H1 (cell line): Measurements from ENCODE around the gene ATP9B. TPM values are rescaled to one million over a fixed set of nuclear protein-coding genes. Genes with fewer than 3 reads are reported as not detected.

Experiments used
- CTCF ChIA-PET: fragments of 300-600 bp; sonication (Branson Sonifier 250); formaldehyde crosslinking; loops from one replicate; lab custom pipeline; 2021; ENCODE audit not compliant: partially characterized antibody; lab: Charles Lee
- POLR2A ChIA-PET: fragments of 300-600 bp; sonication (Branson Sonifier 250); formaldehyde crosslinking; loops from one replicate; lab custom pipeline; 2021; ENCODE audit warnings: inconsistent platforms; ENCODE audit not compliant: partially characterized antibody; lab: Charles Lee
- DNase-seq, 2 experiments: peaks; one replicate each; pipeline versions ENCODE4 v3.0.0 to v3.0.0-alpha.2; 2010 to 2022; ENCODE audit warnings: low spot score in 2 of 2, low read depth in 1 of 2, mixed read lengths in 1 of 2
- FAIRE-seq: peaks from 2 replicates; lab custom pipeline; 2011; peaks lifted over from hg19 to GRCh38; lab: Jason Lieb, UNC
- H2AFZ ChIP-seq: 2 replicates; pipeline ENCODE4 v1.8.1; 2012; ENCODE audit warnings: low read length, inconsistent platforms
- H2AK5ac ChIP-seq: 2 replicates; pipeline ENCODE4 v1.6.1; 2013; ENCODE audit warnings: low read depth, low read length
- H2BK120ac ChIP-seq: replicated peaks from 2 replicates; pipeline ENCODE3; 2013; ENCODE audit warnings: low read depth, low read length, inconsistent platforms
- H2BK12ac ChIP-seq: 2 replicates; pipeline ENCODE4 v1.6.1; 2013; ENCODE audit warnings: low read depth, low read length
- H2BK15ac ChIP-seq: 2 replicates; pipeline ENCODE4 v1.6.1; 2013; ENCODE audit warnings: low read length
- H2BK20ac ChIP-seq: 2 replicates; pipeline ENCODE4 v1.6.1; 2013; ENCODE audit warnings: low read length
- H2BK5ac ChIP-seq: 2 replicates; pipeline ENCODE4 v1.6.1; 2013; ENCODE audit warnings: low read depth, low read length
- H3K14ac ChIP-seq: 2 replicates; pipeline ENCODE4 v1.6.1; 2013; ENCODE audit warnings: inconsistent platforms; ENCODE audit not compliant: insufficient read length
- H3K18ac ChIP-seq: 2 replicates; pipeline ENCODE4 v1.6.1; 2013; ENCODE audit warnings: low read length; ENCODE audit errors: extremely low read depth
- H3K23ac ChIP-seq: 2 replicates; pipeline ENCODE4 v1.6.1; 2013; ENCODE audit warnings: inconsistent platforms; ENCODE audit not compliant: insufficient read length
- H3K23me2 ChIP-seq: 2 replicates; pipeline ENCODE4 v1.6.1; 2013; ENCODE audit warnings: low read depth, low read length
- H3K27ac ChIP-seq: 2 replicates; pipeline ENCODE4 v1.6.1; 2011; ENCODE audit warnings: low read depth, low read length, inconsistent platforms
- H3K27me3 ChIP-seq, 4 experiments: replicated peaks in 1 of 4; 1 replicate in 1 of 4; 2 replicates in 3 of 4; pipeline versions ENCODE4 v1.6.1 to v1.8.1; 2011 to 2013; ENCODE audit warnings: low read length in 3 of 4, mild to moderate bottlenecking in 3 of 4, inconsistent platforms in 2 of 4, mixed read lengths in 2 of 4, moderate library complexity in 1 of 4; ENCODE audit not compliant: control insufficient read depth in 3 of 4, insufficient read depth in 3 of 4; ENCODE audit errors: extremely low read depth in 1 of 4
- H3K36me3 ChIP-seq, 4 experiments: 2 replicates each; pipeline versions ENCODE4 v1.6.1 to v1.8.1; 2011 to 2013; ENCODE audit warnings: mild to moderate bottlenecking in 4 of 4, low read length in 3 of 4, moderate library complexity in 2 of 4, control low read depth in 1 of 4, inconsistent platforms in 1 of 4; ENCODE audit not compliant: insufficient read depth in 4 of 4, control insufficient read depth in 2 of 4
- H3K4ac ChIP-seq: replicated peaks from 2 replicates; pipeline ENCODE3; 2013; ENCODE audit warnings: low read length, low read depth, mixed read lengths, inconsistent platforms; ENCODE audit not compliant: insufficient read length
- H3K4me1 ChIP-seq, 4 experiments: replicated peaks in 1 of 4; 1 replicate in 1 of 4; 2 replicates in 3 of 4; pipeline versions ENCODE4 v1.6.1 to v1.8.1; 2011 to 2013; ENCODE audit warnings: low read length in 3 of 4, inconsistent platforms in 2 of 4, mixed read lengths in 1 of 4; ENCODE audit not compliant: insufficient read depth in 4 of 4, control insufficient read depth in 3 of 4
- H3K4me2 ChIP-seq, 2 experiments: 2 replicates each; pipeline versions ENCODE4 v1.6.1 to v1.8.1; 2011 to 2013; ENCODE audit warnings: low read depth in 2 of 2, low read length in 2 of 2, control low read depth in 1 of 2, inconsistent platforms in 1 of 2, mild to moderate bottlenecking in 1 of 2; ENCODE audit not compliant: insufficient read depth in 1 of 2
- H3K4me3 ChIP-seq, 4 experiments: fragments of 200-600, 300-600 bp in 1 of 4; sonication (generic), shearing (Covaris generic), sonication (Bioruptor Twin) in 1 of 4; 2 replicates each; pipeline versions ENCODE4 v1.5.1 to v1.8.1; 2011 to 2016; ENCODE audit warnings: low read length in 4 of 4, low read depth in 3 of 4, control low read depth in 2 of 4, inconsistent platforms in 2 of 4, mild to moderate bottlenecking in 2 of 4, mixed read lengths in 1 of 4, moderate library complexity in 1 of 4; ENCODE audit not compliant: insufficient read depth in 2 of 4; ENCODE audit errors: extremely low read depth in 1 of 4
- H3K56ac ChIP-seq: replicated peaks from 2 replicates; pipeline ENCODE3; 2013; ENCODE audit warnings: low read depth, mild to moderate bottlenecking, mixed read lengths, low read length, inconsistent platforms; ENCODE audit not compliant: insufficient read length
- H3K79me1 ChIP-seq: 2 replicates; pipeline ENCODE4 v1.6.1; 2013; ENCODE audit warnings: low read depth, low read length, control low read depth
- H3K79me2 ChIP-seq, 2 experiments: 2 replicates each; pipeline versions ENCODE4 v1.6.1 to v1.8.1; 2012 to 2013; ENCODE audit warnings: low read length in 2 of 2, mild to moderate bottlenecking in 2 of 2, inconsistent platforms in 1 of 2; ENCODE audit not compliant: insufficient read depth in 2 of 2, control insufficient read depth in 1 of 2
- H3K9ac ChIP-seq, 4 experiments: replicated peaks in 1 of 4; 1 replicate in 1 of 4; 2 replicates in 3 of 4; pipeline versions ENCODE4 v1.6.1 to v1.8.1; 2011 to 2013; ENCODE audit warnings: low read depth in 3 of 4, low read length in 3 of 4, control low read depth in 2 of 4, mild to moderate bottlenecking in 2 of 4, moderate library complexity in 2 of 4, inconsistent platforms in 1 of 4; ENCODE audit errors: extremely low read depth in 1 of 4
- H3K9me3 ChIP-seq, 2 experiments: 2 replicates each; pipeline versions ENCODE4 v1.6.1 to v1.8.1; 2012 to 2013; ENCODE audit warnings: mild to moderate bottlenecking in 2 of 2, moderate library complexity in 2 of 2, control low read depth in 1 of 2, inconsistent platforms in 1 of 2, low read depth in 1 of 2, low read length in 1 of 2, mixed read lengths in 1 of 2; ENCODE audit not compliant: insufficient read depth in 2 of 2
- H4K20me1 ChIP-seq, 2 experiments: replicated peaks in 1 of 2; 2 replicates each; pipeline versions ENCODE3 to v1.8.1; 2011 to 2013; ENCODE audit warnings: inconsistent platforms in 2 of 2, low read length in 2 of 2, mild to moderate bottlenecking in 1 of 2; ENCODE audit not compliant: insufficient read depth in 2 of 2, control insufficient read depth in 1 of 2
- H4K5ac ChIP-seq: 2 replicates; pipeline ENCODE4 v1.6.1; 2013; ENCODE audit warnings: low read length, low read depth, mixed read lengths, inconsistent platforms; ENCODE audit not compliant: insufficient read length
- H4K8ac ChIP-seq: 2 replicates; pipeline ENCODE4 v1.8.0; 2013; ENCODE audit warnings: mild to moderate bottlenecking, moderate library complexity, low read length, inconsistent platforms; ENCODE audit not compliant: insufficient read depth; ENCODE audit errors: extremely low read depth
- H4K91ac ChIP-seq: replicated peaks from 2 replicates; pipeline ENCODE3; 2013; ENCODE audit warnings: low read length, mixed read lengths, inconsistent platforms; ENCODE audit not compliant: insufficient read length
- CBX5 ChIP-seq: fragments of 300-800, 300-1000 bp; sonication (generic); IDR thresholded peaks from 2 replicates; pipeline ENCODE4 v1.7.1; 2016; ENCODE audit warnings: antibody characterized with exemption, low read length, low read depth
- FOSL1 ChIP-seq: IDR thresholded peaks from 2 replicates; pipeline ENCODE4 v1.6.1; 2011; ENCODE audit warnings: mild to moderate bottlenecking, low read depth, low read length, moderate library complexity; ENCODE audit not compliant: insufficient read depth
- HDAC2 ChIP-seq, 2 experiments: fragments of 300-600 bp in 1 of 2; sonication (generic) in 1 of 2; IDR thresholded peaks; 2 replicates each; pipeline ENCODE4 v1.6.1; 2011 to 2012; ENCODE audit warnings: low read depth in 2 of 2, low read length in 2 of 2, mild to moderate bottlenecking in 2 of 2, moderate library complexity in 2 of 2, borderline replicate concordance in 1 of 2, inconsistent platforms in 1 of 2
- HDAC6 ChIP-seq: IDR thresholded peaks from one replicate; pipeline ENCODE4 v1.7.1; 2012; ENCODE audit warnings: low read depth, mild to moderate bottlenecking, inconsistent platforms, low read length, moderate library complexity
- MAFK ChIP-seq: IDR thresholded peaks from 2 replicates; pipeline ENCODE4 v1.6.1; 2012; ENCODE audit warnings: low read depth, mild to moderate bottlenecking, improper control_type of control experiment, low read length
- PHF8 ChIP-seq: fragments of 200-600 bp; sonication (generic); conservative IDR thresholded peaks from 2 replicates; pipeline ENCODE4 v1.7.1; 2012; ENCODE audit warnings: low read depth, mild to moderate bottlenecking, inconsistent platforms, low read length, moderate library complexity
- POLR2AphosphoS5 ChIP-seq: IDR thresholded peaks from 2 replicates; pipeline ENCODE4 v1.6.1; 2011; ENCODE audit warnings: low read depth, low read length
- SIX5 ChIP-seq: IDR thresholded peaks from 2 replicates; pipeline ENCODE4 v1.6.1; 2011; ENCODE audit warnings: mild to moderate bottlenecking, low read depth, low read length
- TBP ChIP-seq: IDR thresholded peaks from 2 replicates; pipeline ENCODE4 v1.6.1; 2011; ENCODE audit warnings: low read depth, low read length, improper control_type of control experiment
- WGBS, 2 experiments: shearing (Covaris generic) in 1 of 2; methylation state at CpG; one replicate each; pipeline versions ENCODE4 v1.1.6 to v1.1.7; 2013 to 2015; ENCODE audit warnings: low lambda C conversion rate in 2 of 2, mixed read lengths in 2 of 2, inconsistent platforms in 1 of 2, low coverage in 1 of 2, missing lambda C conversion rate in 1 of 2; ENCODE audit not compliant: insufficient replicate concordance in 2 of 2, insufficient coverage in 1 of 2, insufficient read length in 1 of 2; ENCODE audit errors: extremely low coverage in 1 of 2, missing lambda C conversion rate in 1 of 2; 5-methylcytosine and 5-hydroxymethylcytosine counted together
- polyA plus RNA-seq, 7 experiments: library from polyadenylated mRNA; depleted of rRNA in 3 of 7; stranded (reverse) in 5 of 7; unstranded in 2 of 7; fragments of >200 nt in 5 of 7; fragments of 200-250 nt in 2 of 7; gene quantifications; 1 replicate in 5 of 7; 2 replicates in 1 of 7; 4 replicates in 1 of 7; pipeline versions ENCODE4 v1.2.1 to v1.2.3, GENCODE V29; 2011 to 2013; ENCODE audit warnings: missing spikeins in 2 of 7, mixed read lengths in 2 of 7
- total RNA-seq: library from RNA; stranded (reverse); fragmentation: NEBNext Ultra II Directional; extraction: Animal tissue kit (Norgen Biotek cat#: 25700); gene quantifications from 2 replicates; pipeline ENCODE4 v1.2.1, GENCODE V29; 2021

Gene ATP9B
- total and polyA plus RNA-seq, 2 of the 8 experiments (the other 6 are each of a cell fraction or from before 2014, with no cell fraction given), result 15.1 to 21.7 TPM

- H4K8ac ChIP-seq, result no peak overlapping the region
- POLR2A ChIA-PET, result no interaction called here
- no peak overlapping the region for H2BK12ac ChIP-seq
- no peaks in the 10 kb centered on the region for H3K79me2 ChIP-seq
- H2BK20ac ChIP-seq, result no peak overlapping the region
- H2BK15ac ChIP-seq, result no peak overlapping the region
- no peaks in the 10 kb centered on the region for H3K4me1 ChIP-seq
- H3K4me2 ChIP-seq, result no peak overlapping the region
- no peak overlapping the region for H2BK5ac ChIP-seq
- FAIRE-seq (no peak), DNase-seq (no peak)
- peaks cover 0 to 5% of the 10 kb centered on the region in 2 experiments; a peak in 1 of 4 replicates for H3K9me3 ChIP-seq
- H2AK5ac ChIP-seq, result no peak overlapping the region
- H4K91ac ChIP-seq, result no peak overlapping the region
- peaks cover 0 to 11% (median 6%) of the 10 kb centered on the region in 4 experiments; a peak in 5 of 8 replicates for H3K36me3 ChIP-seq
- no peak overlapping the region for H3K4ac ChIP-seq
- no peaks in the 10 kb centered on the region for H3K27me3 ChIP-seq
- H3K56ac ChIP-seq, result no peak overlapping the region
- no peaks in the 10 kb centered on the region for H3K23me2 ChIP-seq
- no peak overlapping the region for H2AFZ ChIP-seq
- H3K18ac ChIP-seq, result no peak overlapping the region
- WGBS, 2 experiments, result 87% methylated on average over 12 of the region's 13 CpGs; no CpG with 5 or more reads in 1 of the 2 experiments
- CTCF ChIA-PET, result interaction anchor here (0.5 to 1.4 kb wide), 5 partner anchors 12 to 1033 kb away, joined by 3 to 5 read pairs (median 3); no protein-coding TSS in a partner anchor
- no peak overlapping the region for H3K23ac ChIP-seq
- no peak overlapping the region for H3K27ac ChIP-seq
- no peak overlapping the region for H3K9ac ChIP-seq
- H2BK120ac ChIP-seq, result no peak overlapping the region
- no peaks in the 10 kb centered on the region for H4K20me1 ChIP-seq
- H3K14ac ChIP-seq, result no peak overlapping the region
- H4K5ac ChIP-seq, result no peak overlapping the region
- TF ChIP-seq POLR2AphosphoS5 (no peak), HDAC6 (no peak), FOSL1 (no peak), MAFK (no peak), SIX5 (no peak), HDAC2 (IDR thresholded peaks at IDR 0.05; ENCODE audit: borderline replicate concordance in 1 of 2, low read depth in 2 of 2, low read length in 2 of 2) (no peak), CBX5 (no peak), PHF8 (no peak), TBP (no peak)
- no peak overlapping the region for H3K4me3 ChIP-seq
- no peaks in the 10 kb centered on the region; the same call in 1 of the 2 replicates for H3K79me1 ChIP-seq
Observed at GRCh38 chr18:79166702-79167101, 97.5 kb downstream of the ATP9B start.
